SK-N-DZ (cell line): Measurements from ENCODE around the gene FANCM.
"Not testable (repeated sequence)": the region's sequence is repeated elsewhere in the genome, so short reads cannot be mapped to it uniquely, and the experiment has no call there.

Experiments used
- DNase-seq: peaks from one replicate; pipeline ENCODE4 v3.0.0-alpha.2; 2015; ENCODE audit warnings: low spot score

The FANCM gene

GRCh38 chr14:45144658-45145057 lies 8.9 kb downstream of the FANCM start:
- DNase-seq, result no peak

GRCh38 chr14:45145214-45145613 lies 9.5 kb downstream of the FANCM start:
- DNase-seq, result no peak

- DNase-seq, result no peak
Measured at GRCh38 chr14:45149602-45150001, 13.9 kb downstream of the FANCM start.

GRCh38 chr14:45150386-45150890 lies 14.7 kb downstream of the FANCM start:
- no peak for DNase-seq

GRCh38 chr14:45156067-45156466 lies 20.3 kb downstream of the FANCM start:
- DNase-seq, result no peak

DNA sequence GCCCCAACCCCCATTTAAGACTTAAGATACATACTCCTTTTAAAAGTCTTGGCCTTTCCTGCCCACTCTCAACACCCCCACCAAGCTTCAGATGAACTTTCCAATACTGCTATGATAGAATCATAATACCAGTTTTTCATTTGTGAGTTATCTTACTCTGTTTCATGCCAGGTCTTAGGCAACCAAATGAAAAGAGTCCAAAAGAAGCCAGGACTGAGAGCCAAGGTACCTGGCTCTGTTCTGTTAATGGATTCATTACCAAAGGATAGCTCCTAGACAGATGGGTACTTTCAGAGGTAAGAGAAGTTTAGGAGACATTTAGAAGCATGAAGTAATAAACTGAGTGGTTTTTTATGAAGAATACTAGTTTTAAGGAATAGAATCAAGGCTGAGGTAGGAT lies 34.2 kb downstream of the FANCM start:
- no peak for DNase-seq

- DNase-seq, result no peak
Measured at GRCh38 chr14:45177076-45177475, 41.3 kb downstream of the FANCM start.

DNA sequence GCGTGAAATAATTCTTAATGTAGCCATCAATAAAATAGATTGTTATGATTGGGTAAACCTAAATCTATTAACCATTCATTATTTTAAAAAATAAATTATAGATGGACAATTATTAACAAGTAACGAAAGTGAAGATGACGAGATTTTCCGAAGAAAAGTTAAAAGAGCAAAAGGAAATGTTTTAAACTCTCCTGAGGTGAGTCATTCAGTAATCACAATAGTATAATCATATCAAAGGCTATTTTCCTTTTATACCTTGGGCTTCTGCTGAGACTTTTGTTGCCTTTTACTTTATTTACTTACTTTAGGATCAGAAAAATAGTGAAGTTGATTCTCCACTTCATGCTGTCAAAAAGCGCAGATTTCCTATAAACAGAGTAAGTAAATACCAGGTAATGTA lies 45.6 kb downstream of the FANCM start:
- DNase-seq, result no peak

GRCh38 chr14:45181806-45182205 lies 46.1 kb downstream of the FANCM start:
- no peak for DNase-seq

DNA sequence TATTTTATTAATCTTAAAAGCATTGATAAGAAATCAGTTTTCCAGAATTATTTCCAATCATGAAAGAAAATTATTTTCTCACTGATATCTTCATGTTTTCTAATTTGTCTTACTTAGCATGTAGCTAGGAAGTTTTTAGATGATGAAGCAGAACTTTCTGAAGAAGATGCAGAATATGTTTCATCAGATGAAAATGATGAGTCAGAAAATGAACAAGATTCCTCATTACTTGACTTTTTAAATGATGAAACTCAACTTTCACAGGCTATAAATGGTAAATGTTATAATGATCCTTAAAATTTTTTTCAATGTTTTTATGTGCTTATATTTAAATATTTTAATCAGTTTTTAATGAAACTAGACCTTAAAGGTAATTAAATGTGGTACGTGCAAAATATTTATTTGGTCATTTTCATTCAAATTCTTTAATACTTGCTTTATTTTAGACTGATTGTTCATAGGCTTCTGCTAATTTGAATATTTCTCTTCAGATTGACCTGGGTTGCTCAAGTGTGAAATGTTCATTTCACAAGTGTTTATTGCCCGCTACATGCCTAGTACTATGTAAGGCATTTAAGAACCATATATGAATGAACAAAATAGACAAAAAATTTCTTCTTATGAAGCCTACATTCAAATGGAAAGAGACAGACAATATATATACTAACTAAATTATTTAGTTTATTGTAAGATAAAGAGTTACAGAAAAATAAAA lies 49.5 kb downstream of the FANCM start:
- DNase-seq, result no peak

GRCh38 chr14:45194964-45195363 lies 59.2 kb downstream of the FANCM start:
- DNase-seq, result no peak

GRCh38 chr14:45198551-45198950 lies 62.8 kb downstream of the FANCM start:
- no peak for DNase-seq

DNA sequence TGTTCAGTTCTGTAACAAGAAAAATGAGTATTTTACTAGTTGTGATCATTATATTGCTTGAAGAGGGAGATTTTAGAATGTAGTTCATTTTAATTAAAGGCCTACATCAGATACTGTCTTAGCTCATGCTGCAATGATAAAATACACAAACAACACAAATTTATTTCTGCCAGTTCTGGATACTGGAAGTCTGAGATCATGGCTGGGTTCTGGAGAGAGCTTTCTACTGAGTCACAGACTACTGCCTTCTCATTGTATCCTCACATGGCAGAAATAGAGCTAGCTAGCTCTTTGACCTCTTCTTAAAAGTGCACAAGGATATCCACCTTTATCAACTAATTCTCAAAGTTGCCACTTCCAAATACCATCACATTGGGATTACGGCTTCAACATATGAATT lies 63.5 kb downstream of the FANCM start:
- DNase-seq, result no peak

GRCh38 chr14:45201905-45202304 lies 66.2 kb downstream of the FANCM start:
- DNase-seq, result peak; percentile 10

DNA sequence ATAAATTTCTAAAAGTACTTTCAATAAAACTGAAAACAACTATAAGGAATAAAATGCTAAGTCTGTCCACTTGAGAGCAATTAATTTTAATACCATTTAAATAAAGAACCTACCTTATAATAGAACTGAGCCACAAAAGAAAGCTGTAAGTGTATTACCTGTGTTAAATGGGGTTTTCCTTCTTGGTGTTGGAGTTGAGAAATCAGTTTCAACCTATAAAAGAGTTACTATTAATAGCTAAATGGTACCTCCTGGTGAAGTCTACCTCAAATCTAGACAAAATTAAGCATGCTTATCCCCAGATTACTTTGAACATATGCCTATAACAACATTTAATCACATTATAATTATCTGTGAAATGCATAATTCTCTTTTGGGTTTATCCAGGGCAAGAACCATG lies 68.5 kb downstream of the FANCM start:
- DNase-seq, result no peak

DNA sequence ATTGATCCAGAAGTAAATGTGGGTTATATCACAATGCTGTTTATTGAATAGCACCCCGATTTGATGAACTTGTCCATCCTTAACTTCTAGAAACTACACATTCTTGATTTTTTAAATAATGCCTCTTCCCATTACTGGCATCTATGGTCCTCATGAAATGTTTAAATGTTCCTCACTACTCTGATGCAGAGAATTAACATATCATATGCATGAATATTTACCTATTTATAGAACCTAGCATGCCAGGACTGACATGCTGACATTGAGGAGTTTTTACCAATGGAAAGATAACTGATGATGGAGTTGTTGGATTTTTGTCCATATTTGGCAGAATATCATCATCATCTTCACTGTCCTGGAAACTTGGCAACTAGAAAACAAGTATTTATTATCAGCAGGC lies 74.4 kb downstream of the FANCM start:
- no peak for DNase-seq

GRCh38 chr14:45211295-45211694 lies 75.6 kb downstream of the FANCM start:
- DNase-seq, result no peak

- DNase-seq, result no peak
Measured at GRCh38 chr14:45212231-45212630, 76.5 kb downstream of the FANCM start.

DNA sequence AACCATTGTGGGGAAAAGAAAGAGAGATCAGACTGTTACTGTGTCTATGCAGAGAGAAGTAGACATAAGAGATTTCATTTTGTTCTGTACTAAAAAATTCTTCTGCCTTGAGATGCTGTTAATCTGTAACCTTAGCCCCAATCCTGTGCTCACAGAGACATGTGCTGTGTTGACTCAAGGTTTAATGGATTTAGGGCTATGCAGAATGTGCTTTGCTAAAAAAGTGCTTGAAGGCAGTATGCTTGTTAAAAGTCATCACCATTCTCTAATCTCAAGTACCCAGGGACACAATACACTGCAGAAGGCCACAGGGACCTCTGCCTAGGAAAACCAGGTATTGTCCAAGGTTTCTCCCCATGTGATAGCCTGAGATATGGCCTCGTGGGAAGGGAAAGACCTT lies 78.0 kb downstream of the FANCM start:
- DNase-seq, result not testable (repeated sequence)

DNA sequence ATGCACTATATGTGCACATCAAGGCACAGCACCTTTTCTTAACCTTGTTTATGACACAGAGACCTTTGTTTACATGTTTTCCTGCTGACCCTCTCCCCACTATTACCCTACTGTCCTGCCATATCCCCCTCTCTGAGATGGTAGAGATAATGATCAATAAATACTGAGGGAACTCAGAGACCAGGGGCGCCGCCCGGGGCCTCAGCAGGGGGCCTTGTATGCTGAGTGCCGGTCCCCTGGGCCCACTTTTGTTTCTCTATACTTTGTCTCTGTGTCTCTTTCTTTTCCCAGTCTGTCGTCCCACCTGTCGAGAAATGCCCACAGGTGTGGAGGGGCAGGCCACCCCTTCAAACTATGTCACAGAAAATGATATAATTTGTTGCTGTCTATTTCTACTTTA lies 78.6 kb downstream of the FANCM start:
- not testable (repeated sequence) for DNase-seq

- no peak for DNase-seq
Measured at GRCh38 chr14:45222485-45223262, 86.9 kb downstream of the FANCM start.

- DNase-seq, result no peak
Measured at GRCh38 chr14:45227566-45227965, 91.8 kb downstream of the FANCM start.

- no peak for DNase-seq
Measured at GRCh38 chr14:45238988-45239387, 103.3 kb downstream of the FANCM start.
